ENCODE results near the gene CLK3. TPM values are rescaled to one million over a fixed set of nuclear protein-coding genes. Genes with fewer than 3 reads are reported as not detected.

The CLK3 gene
- total RNA-seq, 1 donor from 2014 or later = 75.5 TPM

- Histone ChIP-seq H3K4me1 (peaks cover 10% of the 10 kb centered on the region), H3K4me3 (no peak overlapping the region), H3K27me3 (ENCODE audit: low read depth) (no peaks in the 10 kb centered on the region), H3K36me3 (no peaks in the 10 kb centered on the region), H3K27ac (no peak overlapping the region), H3K9me3 (no peaks in the 10 kb centered on the region)
- ATAC-seq (no peak), DNase-seq (no peak)
- TF ChIP-seq CTCF (IDR thresholded peaks at IDR 0.05) = no peak
- intact Hi-C loops (cut with DNase I) = no loop called here
These were observed 11.6 kb upstream of the CLK3 start for GRCh38 chr15:74603789-74604705.

GRCh38 chr15:74604983-74605794 is 10.4 kb upstream of the CLK3 start:
- no peaks in the 10 kb centered on the region for H3K27me3 ChIP-seq (ENCODE audit: low read depth)
- no peak overlapping the region for H3K27ac ChIP-seq
- H3K9me3 ChIP-seq = no peaks in the 10 kb centered on the region
- no peak overlapping the region for H3K4me3 ChIP-seq
- H3K36me3 ChIP-seq = no peaks in the 10 kb centered on the region
- intact Hi-C loops (cut with DNase I) = no loop called here
- TF ChIP-seq CTCF (IDR thresholded peaks at IDR 0.05) = no peak
- DNase-seq (no peak), ATAC-seq (no peak)
- no peaks in the 10 kb centered on the region for H3K4me1 ChIP-seq

- Histone ChIP-seq H3K36me3 (no peaks in the 10 kb centered on the region), H3K27me3 (ENCODE audit: low read depth) (no peaks in the 10 kb centered on the region), H3K27ac (no peak overlapping the region), H3K9me3 (no peaks in the 10 kb centered on the region), H3K4me1 (no peaks in the 10 kb centered on the region), H3K4me3 (no peak overlapping the region)
- no peak for TF ChIP-seq CTCF (IDR thresholded peaks at IDR 0.05)
- intact Hi-C loops (cut with DNase I) = no loop called here
- DNase-seq (no peak), ATAC-seq (no peak)
These were observed 9.9 kb upstream of the CLK3 start for GRCh38 chr15:74605795-74606150.

- ATAC-seq (no peak), DNase-seq (no peak)
- intact Hi-C loops (cut with DNase I) = no loop called here
- H3K4me3 ChIP-seq = no peak overlapping the region
- no peak for TF ChIP-seq CTCF (IDR thresholded peaks at IDR 0.05)
- H3K27ac ChIP-seq = no peak overlapping the region
- H3K36me3 ChIP-seq = no peaks in the 10 kb centered on the region
- no peaks in the 10 kb centered on the region for H3K9me3 ChIP-seq
- no peaks in the 10 kb centered on the region for H3K27me3 ChIP-seq (ENCODE audit: low read depth)
- H3K4me1 ChIP-seq = peaks cover under 1% of the 10 kb centered on the region
These were observed 6.8 kb upstream of the CLK3 start for GRCh38 chr15:74608786-74609185.

- intact Hi-C loops (cut with DNase I) = no loop called here
These were observed 5.7 kb upstream of the CLK3 start for GRCh38 chr15:74609938-74610301.

More at GRCh38 chr15:74609938-74610301, 5.7 kb upstream of the CLK3 start:
- ATAC-seq (no peak), DNase-seq (no peak)
- Histone ChIP-seq H3K36me3 (no peaks in the 10 kb centered on the region), H3K4me1 (peaks cover 7% of the 10 kb centered on the region), H3K4me3 (no peak overlapping the region), H3K9me3 (no peaks in the 10 kb centered on the region), H3K27ac (no peak overlapping the region), H3K27me3 (ENCODE audit: low read depth) (no peaks in the 10 kb centered on the region)
- TF ChIP-seq CTCF (IDR thresholded peaks at IDR 0.05) = no peak
